Measurements from ENCODE around the gene RAB11FIP3.
A peak's percentile ranks its signal among the peaks of the same experiment; 100 is the strongest.

RAB11FIP3 gene

DNA sequence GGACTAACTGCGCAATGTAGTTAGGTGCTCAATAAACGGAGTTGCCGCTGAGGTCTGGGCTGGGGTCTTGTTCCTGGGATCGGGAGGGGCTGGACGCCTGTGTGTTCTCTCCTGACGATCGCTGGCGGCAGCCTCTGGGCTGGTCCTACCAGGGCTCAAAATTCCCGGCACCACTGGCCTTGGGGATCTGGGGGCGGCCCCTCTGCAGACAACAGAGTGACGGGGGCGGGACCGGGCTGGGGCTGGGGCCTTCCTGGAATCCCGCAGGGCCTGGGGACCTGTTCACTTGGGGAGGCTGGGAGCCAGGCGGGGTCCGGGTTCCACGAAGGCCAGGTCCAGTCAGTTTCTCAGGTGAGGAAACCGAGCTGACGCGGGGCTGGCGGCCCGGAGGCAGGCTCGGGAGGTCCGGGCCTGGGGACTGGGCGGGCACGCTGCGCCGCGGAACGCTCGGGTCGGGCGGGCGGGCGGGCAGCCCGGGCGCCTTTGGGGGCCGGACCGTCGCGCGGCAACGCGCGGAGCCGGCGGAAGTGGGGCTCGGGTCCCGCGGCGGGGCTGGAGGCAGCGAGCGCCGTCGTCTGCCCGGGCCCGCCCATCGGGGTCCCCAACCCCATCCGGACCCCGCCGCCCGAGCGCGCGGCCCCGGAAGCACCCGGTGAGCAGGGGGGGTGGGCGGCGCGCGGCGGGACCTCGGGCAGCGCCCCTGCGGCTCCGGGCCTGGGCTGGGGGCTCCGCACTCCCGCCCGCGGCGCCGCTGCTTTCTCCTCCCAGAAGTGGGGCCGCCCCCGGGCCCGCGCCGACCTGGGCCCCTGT, 144.2 kb downstream of the RAB11FIP3 start, which contains the start of gene PIGQ:
PIGQ (plus strand) TSS at position 524 of the 810 bp plus-strand sequence. CDS start 4,107 bp downstream, outside the sequence.
- peak; percentile 73 for DNase-seq
